Nephron progenitor cell (in vitro differentiated cells): ENCODE data around the gene PIP.
"Not testable (repeated sequence)": the region's sequence is repeated elsewhere in the genome, so short reads cannot be mapped to it uniquely, and the experiment has no call there.

Experiments used
- DNase-seq: peaks from one replicate; pipeline ENCODE4 v3.0.0; 2021
- H3K27ac Mint-ChIP-seq: 2 replicates; pipeline ENCODE4 v1.8.0; 2021; ENCODE audit warnings: mild to moderate bottlenecking, moderate library complexity, mixed read lengths
- H3K27me3 Mint-ChIP-seq: 2 replicates; pipeline ENCODE4 v1.8.0; 2021; ENCODE audit warnings: mild to moderate bottlenecking, low read depth, mixed read lengths; ENCODE audit not compliant: poor library complexity
- H3K36me3 Mint-ChIP-seq: 2 replicates; pipeline ENCODE4 v1.8.0; 2021; ENCODE audit warnings: low read depth, mixed read lengths
- H3K4me1 Mint-ChIP-seq: 2 replicates; pipeline ENCODE4 v1.8.0; 2021; ENCODE audit warnings: mixed read lengths
- H3K4me3 Mint-ChIP-seq: 2 replicates; pipeline ENCODE4 v1.8.0; 2021; ENCODE audit warnings: mild to moderate bottlenecking, moderate library complexity, mixed read lengths
- H3K9me3 Mint-ChIP-seq: 2 replicates; pipeline ENCODE4 v1.8.0; 2021; ENCODE audit warnings: mild to moderate bottlenecking, moderate library complexity, mixed read lengths
- CTCF ChIP-seq: fragments of 200-600 bp; sonication (generic); IDR thresholded peaks from 2 replicates; pipeline ENCODE4 v1.5.0; 2021; ENCODE audit warnings: antibody characterized with exemption

PIP gene

GRCh38 chr7:143130541-143130940 lies 1.3 kb upstream of the PIP start:
- no peak for TF ChIP-seq CTCF
- no peaks in the 10 kb centered on the region for H3K4me1 Mint-ChIP-seq
- H3K9me3 Mint-ChIP-seq = peaks cover 3% of the 10 kb centered on the region
- no peak for DNase-seq
- no peak overlapping the region for H3K4me3 Mint-ChIP-seq
- no peak overlapping the region for H3K27ac Mint-ChIP-seq
- H3K36me3 Mint-ChIP-seq = no peaks in the 10 kb centered on the region
- peaks cover 13% of the 10 kb centered on the region for H3K27me3 Mint-ChIP-seq

GRCh38 chr7:143147070-143147469 lies 15.2 kb downstream of the PIP start:
- H3K36me3 Mint-ChIP-seq = no peaks in the 10 kb centered on the region
- no peaks in the 10 kb centered on the region for H3K4me1 Mint-ChIP-seq
- peaks cover 10% of the 10 kb centered on the region for H3K27me3 Mint-ChIP-seq
- no peak for DNase-seq
- no peak overlapping the region for H3K27ac Mint-ChIP-seq
- H3K4me3 Mint-ChIP-seq = no peak overlapping the region
- peaks cover 14% of the 10 kb centered on the region for H3K9me3 Mint-ChIP-seq
- no peak for TF ChIP-seq CTCF

GRCh38 chr7:143148050-143148449 lies 16.2 kb downstream of the PIP start:
- no peak for DNase-seq
- Mint-ChIP-seq H3K27me3 (peaks cover 10% of the 10 kb centered on the region), H3K4me3 (no peak overlapping the region), H3K36me3 (no peaks in the 10 kb centered on the region), H3K4me1 (no peaks in the 10 kb centered on the region), H3K9me3 (peaks cover 14% of the 10 kb centered on the region), H3K27ac (no peak overlapping the region)
- TF ChIP-seq CTCF = no peak

- no peak for DNase-seq
Measured at GRCh38 chr7:143148651-143149050, 16.8 kb downstream of the PIP start.

GRCh38 chr7:143150696-143151095 lies 18.8 kb downstream of the PIP start:
- Mint-ChIP-seq H3K27me3 (peaks cover 10% of the 10 kb centered on the region), H3K9me3 (peaks cover 14% of the 10 kb centered on the region)
- not testable (repeated sequence) for DNase-seq, H3K27ac Mint-ChIP-seq, H3K4me1 Mint-ChIP-seq, H3K36me3 Mint-ChIP-seq, H3K4me3 Mint-ChIP-seq

More at GRCh38 chr7:143148651-143149050, 16.8 kb downstream of the PIP start:
- no peak overlapping the region for H3K27ac Mint-ChIP-seq
- H3K36me3 Mint-ChIP-seq = no peaks in the 10 kb centered on the region
- H3K4me1 Mint-ChIP-seq = no peaks in the 10 kb centered on the region
- H3K27me3 Mint-ChIP-seq = peaks cover 10% of the 10 kb centered on the region
- no peak overlapping the region for H3K4me3 Mint-ChIP-seq
- H3K9me3 Mint-ChIP-seq = peaks cover 14% of the 10 kb centered on the region
- TF ChIP-seq CTCF = no peak

- H3K9me3 Mint-ChIP-seq = peaks cover 13% of the 10 kb centered on the region
- H3K36me3 Mint-ChIP-seq, H3K27ac Mint-ChIP-seq, H3K4me1 Mint-ChIP-seq, H3K27me3 Mint-ChIP-seq, DNase-seq, H3K4me3 Mint-ChIP-seq: not testable (repeated sequence)
Measured at GRCh38 chr7:143158617-143159016, 26.7 kb downstream of the PIP start.

GRCh38 chr7:143171697-143172096 lies 39.8 kb downstream of the PIP start:
- H3K9me3 Mint-ChIP-seq = peaks cover 19% of the 10 kb centered on the region
- peaks cover 5% of the 10 kb centered on the region for H3K4me1 Mint-ChIP-seq
- no peak for TF ChIP-seq CTCF
- H3K27ac Mint-ChIP-seq = no peak overlapping the region
- peaks cover 6% of the 10 kb centered on the region for H3K27me3 Mint-ChIP-seq
- H3K4me3 Mint-ChIP-seq = no peak overlapping the region
- DNase-seq = no peak
- no peaks in the 10 kb centered on the region for H3K36me3 Mint-ChIP-seq
